HL-60/S4 treated with phorbol 12-myristate 13-acetate at 8.2 ng/mL for 4 days and 3 days (cell line): ENCODE measurements around the gene CAMK2A.
"Not testable (repeated sequence)": the region's sequence is repeated elsewhere in the genome, so short reads cannot be mapped to it uniquely, and the experiment has no call there.

Experiments
- in situ Hi-C: fragments of 300-500 bp; cut with MboI; formaldehyde crosslinking; loops from 2 replicates; pipeline ENCODE4 v1.15.0; 2022; ENCODE audit warnings: low sequenced_read_pairs

CAMK2A gene

DNA sequence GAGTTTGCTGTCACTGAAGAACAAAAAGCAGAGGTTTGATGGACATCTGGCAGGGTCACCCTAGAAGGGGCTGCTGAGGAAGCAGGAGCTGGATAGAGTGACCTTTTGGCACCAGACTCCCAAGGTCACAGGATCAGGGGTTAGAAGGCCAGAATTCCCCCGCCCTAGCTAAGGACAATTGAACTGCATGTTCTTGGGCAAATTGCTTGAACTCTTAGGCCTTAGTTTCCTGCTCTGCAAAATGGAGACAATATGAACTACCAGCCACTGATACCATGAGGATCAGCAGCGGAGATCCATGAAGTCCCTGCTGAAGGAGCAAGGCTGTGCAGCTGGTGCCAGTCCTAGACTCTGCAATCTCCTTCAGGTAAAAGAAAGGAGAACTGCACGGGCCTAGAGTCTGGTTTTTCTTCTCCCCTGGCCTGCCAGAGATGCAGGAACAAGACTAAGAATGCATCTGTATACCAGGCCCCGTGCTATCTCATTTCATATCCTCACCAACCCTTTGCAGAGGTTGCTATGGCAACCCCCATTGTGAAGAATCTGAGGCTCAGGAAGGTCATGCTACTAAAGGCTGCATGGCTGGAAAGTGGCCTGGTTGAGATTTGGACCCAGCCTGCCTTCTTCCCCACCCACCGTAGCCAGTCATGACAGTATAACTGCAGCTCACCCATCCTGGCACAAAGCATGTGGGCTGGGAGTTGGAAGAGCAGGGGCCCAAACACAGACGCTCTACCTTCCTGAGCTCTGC is 33.7 kb downstream of the CAMK2A start:
- in situ Hi-C loops, result no loop called here

DNA sequence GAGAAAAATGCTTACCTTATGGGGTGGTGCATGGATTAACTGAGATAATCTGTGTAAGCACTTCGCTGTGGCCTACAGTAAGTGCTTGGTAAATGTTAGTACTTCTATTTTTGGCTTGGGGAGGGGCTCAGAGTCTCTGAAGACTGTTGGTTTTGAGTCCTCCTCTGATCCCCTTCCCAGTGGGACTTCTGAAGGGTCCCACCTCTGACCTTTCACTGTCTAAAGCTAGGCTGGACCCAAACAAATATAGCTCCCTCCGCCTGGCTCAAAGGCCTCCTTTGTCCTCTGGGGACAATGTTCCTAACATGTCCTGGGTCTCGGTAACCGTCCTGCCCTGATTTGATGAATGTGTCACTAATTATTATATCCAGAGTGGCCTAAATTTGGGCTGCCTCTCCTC is 34.8 kb downstream of the CAMK2A start:
- in situ Hi-C loops, result no loop called here

- in situ Hi-C loops, result no loop called here
Observed at GRCh38 chr5:150254363-150254762, 35.2 kb downstream of the CAMK2A start.

GRCh38 chr5:150253416-150254208 is 36.0 kb downstream of the CAMK2A start:
- in situ Hi-C loops, result no loop called here

GRCh38 chr5:150252489-150252888 is 37.1 kb downstream of the CAMK2A start:
- in situ Hi-C loops, result no loop called here

GRCh38 chr5:150251504-150251903 is 38.1 kb downstream of the CAMK2A start:
- in situ Hi-C loops, result no loop called here

GRCh38 chr5:150249744-150250143 is 39.8 kb downstream of the CAMK2A start:
- in situ Hi-C loops, result no loop called here

DNA sequence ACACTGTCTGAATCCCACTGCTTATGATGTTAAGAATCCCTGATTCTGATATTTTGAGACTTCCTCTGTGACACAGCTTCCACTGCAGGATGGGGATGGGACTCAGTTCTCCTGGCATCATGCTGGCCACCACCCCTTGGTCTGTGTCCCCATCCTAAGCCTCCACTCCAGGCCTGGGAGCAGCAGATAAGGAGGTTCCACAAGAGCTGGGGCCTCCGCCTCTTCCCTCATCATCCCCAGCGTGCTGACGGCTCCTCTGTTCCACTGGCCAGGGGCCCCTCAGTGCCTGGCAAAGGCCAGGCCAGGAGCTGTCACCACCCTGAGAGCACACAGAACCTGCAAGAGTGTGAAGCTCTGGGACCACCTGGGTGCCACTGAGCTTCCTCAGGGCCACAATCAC is 40.6 kb downstream of the CAMK2A start:
- in situ Hi-C loops, result no loop called here

DNA sequence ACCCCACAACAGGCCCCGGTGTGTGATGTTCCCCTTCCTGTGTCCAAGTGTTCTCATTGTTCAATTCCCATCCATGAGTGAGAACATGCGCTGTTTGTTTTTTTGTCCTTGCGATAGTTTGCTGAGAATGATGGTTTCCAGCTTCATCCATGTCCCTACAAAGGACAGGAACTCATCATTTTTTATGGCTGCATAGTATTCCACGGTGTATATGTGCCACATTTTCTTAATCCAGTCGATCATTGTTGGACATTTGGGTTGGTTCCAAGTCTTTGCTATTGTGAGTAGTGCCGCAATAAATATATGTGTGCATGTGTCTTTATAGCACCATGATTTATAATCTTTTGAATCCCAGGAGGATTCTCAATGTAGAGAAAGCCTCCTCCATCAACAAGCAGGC is 41.1 kb downstream of the CAMK2A start:
- in situ Hi-C loops, result not testable (repeated sequence)

DNA sequence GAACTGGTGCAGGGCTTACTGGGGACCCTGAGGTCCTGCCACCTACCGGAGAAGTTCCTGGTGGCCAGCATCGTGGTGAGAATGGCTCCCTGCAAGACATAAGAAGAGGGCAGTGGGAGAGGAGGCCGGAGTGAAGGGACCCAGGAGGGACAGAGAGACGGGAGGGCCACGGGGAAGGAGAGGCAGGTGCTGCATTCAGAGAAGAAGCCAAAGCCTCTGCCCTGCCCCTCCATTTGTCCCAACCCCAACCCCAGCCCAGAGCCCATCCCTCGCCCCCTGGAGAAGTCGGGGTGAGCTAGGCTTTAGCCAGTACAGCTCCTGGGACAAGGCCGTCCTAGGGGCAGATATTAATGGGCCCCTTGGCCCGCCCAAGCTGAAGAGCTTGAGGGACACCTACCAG is 41.8 kb downstream of the CAMK2A start:
- in situ Hi-C loops, result no loop called here

- in situ Hi-C loops, result no loop called here
Observed at GRCh38 chr5:150246835-150247234, 42.7 kb downstream of the CAMK2A start.

- in situ Hi-C loops, result no loop called here
Observed at GRCh38 chr5:150246429-150246828, 43.1 kb downstream of the CAMK2A start.

DNA sequence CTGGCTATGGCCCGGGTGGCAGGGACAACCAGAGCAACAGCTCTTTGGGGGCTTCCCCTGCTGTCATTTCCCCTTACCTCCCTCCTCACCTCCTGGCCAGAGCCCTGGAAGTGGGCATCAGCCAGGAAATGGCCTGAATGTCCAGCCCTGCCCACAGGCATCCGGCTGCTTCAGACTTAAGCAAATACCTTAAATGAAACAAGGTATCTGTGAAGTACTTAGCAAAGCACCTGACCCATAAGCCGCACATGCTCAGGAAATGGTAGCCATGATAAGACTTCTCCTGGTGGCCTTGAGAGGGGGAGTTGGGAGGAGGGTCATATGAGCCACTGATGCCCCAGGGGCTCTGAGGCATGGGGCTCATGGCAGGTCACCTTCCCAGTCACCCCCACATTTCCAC is 43.8 kb downstream of the CAMK2A start:
- in situ Hi-C loops, result no loop called here

- in situ Hi-C loops, result no loop called here
Observed at GRCh38 chr5:150245111-150245789, 44.3 kb downstream of the CAMK2A start.

GRCh38 chr5:150244209-150244608 is 45.4 kb downstream of the CAMK2A start:
- in situ Hi-C loops, result no loop called here

GRCh38 chr5:150243590-150243989 is 46.0 kb downstream of the CAMK2A start:
- in situ Hi-C loops, result no loop called here

DNA sequence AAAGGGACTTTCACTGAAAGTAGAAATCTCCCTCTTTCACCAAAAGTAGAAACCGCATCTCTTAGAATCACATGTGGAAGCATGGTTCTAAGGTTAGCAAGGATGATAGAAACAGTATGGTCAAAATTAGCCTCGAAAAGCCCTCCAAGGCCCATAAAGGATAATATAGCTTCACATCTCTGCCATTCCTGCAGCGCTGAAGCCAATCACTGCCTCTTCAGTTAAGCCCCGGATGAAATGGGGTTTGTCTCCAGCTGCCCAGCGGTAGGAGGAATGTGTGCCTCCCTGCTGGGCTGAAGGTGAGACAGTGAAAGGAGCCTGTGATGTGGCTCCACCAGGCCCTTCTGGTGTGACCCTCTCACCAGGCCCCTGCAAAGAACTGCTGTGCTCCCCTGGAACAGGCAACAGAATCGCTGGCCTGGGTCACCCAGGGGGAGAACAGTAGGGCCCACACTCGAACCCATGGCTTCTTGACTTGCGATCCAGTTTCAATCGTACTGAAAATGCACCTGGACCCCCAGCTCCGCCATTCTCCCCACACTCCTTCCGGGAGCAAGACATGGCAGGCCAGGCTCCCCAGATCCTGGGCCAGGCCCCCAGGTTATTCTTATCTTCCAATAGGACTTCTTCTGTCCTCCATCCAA is 47.2 kb downstream of the CAMK2A start:
- in situ Hi-C loops, result no loop called here

- in situ Hi-C loops, result no loop called here
Observed at GRCh38 chr5:150241298-150242160, 48.0 kb downstream of the CAMK2A start.

GRCh38 chr5:150239794-150240122 is 49.8 kb downstream of the CAMK2A start:
- in situ Hi-C loops, result no loop called here

- in situ Hi-C loops, result no loop called here
Observed at GRCh38 chr5:150239099-150239793, 50.3 kb downstream of the CAMK2A start.
